Body of pancreas (tissue), 4 donors: ENCODE results near the gene TCHP.

Experiments used
- CTCF ChIP-seq, 7 experiments: fragments of 450-650 bp in 4 of 7; fragments of 200-600 bp in 3 of 7; sonication (generic) in 3 of 7; IDR thresholded peaks; one replicate each; pipeline ENCODE4 v1.5.1; 2016 to 2019; ENCODE audit warnings: antibody characterized with exemption in 7 of 7
- POLR2A ChIP-seq, 3 donors: fragments of 450-650 bp; IDR thresholded peaks; one replicate each; pipeline ENCODE4 v1.6.1; 2016; ENCODE audit warnings: antibody characterized with exemption in 3 of 3, mild to moderate bottlenecking in 2 of 3

- TF ChIP-seq CTCF (IDR thresholded peaks at IDR 0.05), result no peak
- TF ChIP-seq POLR2A (IDR thresholded peaks at IDR 0.05), result no peak
Measured at GRCh38 chr12:109963743-109964429, 63.8 kb downstream of the TCHP start.
